Activated CD4-positive, alpha-beta T cell treated with anti-CD3 and anti-CD28 coated beads, Interleukin-2, amount 50 U/mL, for 24 hours (primary cell): ENCODE measurements around the gene MAP3K13.
"Not testable (repeated sequence)": the region's sequence is repeated elsewhere in the genome, so short reads cannot be mapped to it uniquely, and the experiment has no call there.

ENCODE experiments used
- DNase-seq, 2 donors: peaks; one replicate each; pipeline ENCODE4 v3.0.0-alpha.2; 2020; ENCODE audit warnings: low read depth in 1 of 2, low spot score in 1 of 2

Gene MAP3K13

GRCh38 chr3:185393055-185393454 lies 30.1 kb downstream of the MAP3K13 start:
- DNase-seq, result no peak

- DNase-seq, result no peak
These were observed 34.7 kb downstream of the MAP3K13 start for GRCh38 chr3:185397676-185398075.

GRCh38 chr3:185399737-185400667 lies 37.1 kb downstream of the MAP3K13 start:
- DNase-seq, result no peak

GRCh38 chr3:185400866-185401265 lies 37.9 kb downstream of the MAP3K13 start:
- DNase-seq, result no peak

- no peak for DNase-seq
These were observed 38.5 kb downstream of the MAP3K13 start for GRCh38 chr3:185401319-185401955.

GRCh38 chr3:185402561-185402960 lies 39.6 kb downstream of the MAP3K13 start:
- DNase-seq, result no peak

- DNase-seq, result no peak
These were observed 40.1 kb downstream of the MAP3K13 start for GRCh38 chr3:185403002-185403401.

- no peak for DNase-seq
These were observed 42.3 kb downstream of the MAP3K13 start for GRCh38 chr3:185405243-185405642.

GRCh38 chr3:185405664-185406063 lies 42.7 kb downstream of the MAP3K13 start:
- no peak for DNase-seq

GRCh38 chr3:185406121-185406620 lies 43.2 kb downstream of the MAP3K13 start:
- no peak for DNase-seq

- DNase-seq, result no peak
These were observed 47.0 kb downstream of the MAP3K13 start for GRCh38 chr3:185409957-185410356.

- no peak for DNase-seq
These were observed 48.2 kb downstream of the MAP3K13 start for GRCh38 chr3:185411133-185411532.

GRCh38 chr3:185416513-185416912 lies 53.6 kb downstream of the MAP3K13 start:
- no peak for DNase-seq

GRCh38 chr3:185418561-185418977 lies 55.6 kb downstream of the MAP3K13 start:
- DNase-seq, result not testable (repeated sequence)

- DNase-seq, result no peak
These were observed 57.8 kb downstream of the MAP3K13 start for GRCh38 chr3:185420762-185421161.

GRCh38 chr3:185421577-185422232 lies 58.8 kb downstream of the MAP3K13 start:
- no peak for DNase-seq

- no peak for DNase-seq
These were observed 59.7 kb downstream of the MAP3K13 start for GRCh38 chr3:185422677-185423076.

- DNase-seq, result no peak
These were observed 60.2 kb downstream of the MAP3K13 start for GRCh38 chr3:185423178-185423577.

- no peak for DNase-seq
These were observed 61.5 kb downstream of the MAP3K13 start for GRCh38 chr3:185424435-185424834.

GRCh38 chr3:185430375-185430774 lies 67.4 kb downstream of the MAP3K13 start:
- no peak for DNase-seq

GRCh38 chr3:185439745-185440466 lies 77.0 kb downstream of the MAP3K13 start:
- no peak for DNase-seq
